GM20000 (cell line): Measurements from ENCODE around the gene ADRM1.
A peak's percentile ranks its signal among the peaks of the same experiment; 100 is the strongest.

Experiments
- DNase-seq: peaks from one replicate; pipeline ENCODE4 v3.0.0; 2012; ENCODE audit warnings: low spot score
- TF ChIP-seq, protein P1 (sequence below): IDR thresholded peaks from 2 replicates; pipeline ENCODE4 v1.5.1; 2012; ENCODE audit warnings: mild to moderate bottlenecking, control low read depth; ENCODE audit errors: extremely low read depth, missing control alignments

The ADRM1 gene

DNA sequence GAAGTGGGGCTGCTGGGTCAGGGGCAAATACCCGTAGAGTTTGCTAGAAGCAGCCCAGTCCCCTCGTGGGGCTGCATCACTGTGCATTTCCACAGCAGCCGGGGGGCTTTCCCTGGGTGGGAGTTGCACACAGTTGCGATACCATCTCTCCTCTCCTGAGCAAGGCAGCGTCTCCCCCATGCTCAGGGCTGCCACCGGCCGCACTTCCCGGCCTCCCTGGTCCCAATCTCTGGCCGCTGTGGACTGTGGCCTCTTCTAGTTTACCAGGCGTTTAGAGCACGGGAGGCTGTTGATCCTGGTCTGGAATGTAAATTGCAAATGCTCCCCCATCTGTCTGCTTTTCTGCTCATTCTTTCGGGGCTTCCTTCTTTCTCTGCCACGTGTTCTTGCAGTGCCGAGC, 33.4 kb upstream of the ADRM1 start:
- no peak for DNase-seq
- TF ChIP-seq, protein P1, sequence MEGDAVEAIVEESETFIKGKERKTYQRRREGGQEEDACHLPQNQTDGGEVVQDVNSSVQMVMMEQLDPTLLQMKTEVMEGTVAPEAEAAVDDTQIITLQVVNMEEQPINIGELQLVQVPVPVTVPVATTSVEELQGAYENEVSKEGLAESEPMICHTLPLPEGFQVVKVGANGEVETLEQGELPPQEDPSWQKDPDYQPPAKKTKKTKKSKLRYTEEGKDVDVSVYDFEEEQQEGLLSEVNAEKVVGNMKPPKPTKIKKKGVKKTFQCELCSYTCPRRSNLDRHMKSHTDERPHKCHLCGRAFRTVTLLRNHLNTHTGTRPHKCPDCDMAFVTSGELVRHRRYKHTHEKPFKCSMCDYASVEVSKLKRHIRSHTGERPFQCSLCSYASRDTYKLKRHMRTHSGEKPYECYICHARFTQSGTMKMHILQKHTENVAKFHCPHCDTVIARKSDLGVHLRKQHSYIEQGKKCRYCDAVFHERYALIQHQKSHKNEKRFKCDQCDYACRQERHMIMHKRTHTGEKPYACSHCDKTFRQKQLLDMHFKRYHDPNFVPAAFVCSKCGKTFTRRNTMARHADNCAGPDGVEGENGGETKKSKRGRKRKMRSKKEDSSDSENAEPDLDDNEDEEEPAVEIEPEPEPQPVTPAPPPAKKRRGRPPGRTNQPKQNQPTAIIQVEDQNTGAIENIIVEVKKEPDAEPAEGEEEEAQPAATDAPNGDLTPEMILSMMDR: no peak

DNA sequence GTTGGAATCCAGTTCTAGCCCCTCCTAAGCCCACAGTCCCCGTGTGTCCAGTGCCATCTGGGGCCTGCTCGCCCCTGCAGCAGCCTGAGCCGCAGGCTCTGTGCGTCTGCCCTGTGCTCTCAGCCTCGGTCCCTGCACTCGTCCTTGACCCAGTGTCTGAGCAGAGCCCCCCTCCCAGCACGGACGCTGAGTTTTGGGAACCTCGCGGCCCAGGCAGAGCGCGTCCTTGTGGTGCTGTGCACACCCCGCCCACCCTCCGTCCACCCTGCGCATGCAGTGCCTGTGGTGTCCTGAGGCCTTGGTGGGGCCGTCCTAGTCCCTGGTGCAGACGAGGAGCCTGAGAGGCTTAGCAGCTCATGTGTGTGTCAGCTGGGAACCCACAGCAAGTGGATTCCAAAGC, 32.9 kb upstream of the ADRM1 start:
- TF ChIP-seq, protein P1: no peak
- no peak for DNase-seq

DNA sequence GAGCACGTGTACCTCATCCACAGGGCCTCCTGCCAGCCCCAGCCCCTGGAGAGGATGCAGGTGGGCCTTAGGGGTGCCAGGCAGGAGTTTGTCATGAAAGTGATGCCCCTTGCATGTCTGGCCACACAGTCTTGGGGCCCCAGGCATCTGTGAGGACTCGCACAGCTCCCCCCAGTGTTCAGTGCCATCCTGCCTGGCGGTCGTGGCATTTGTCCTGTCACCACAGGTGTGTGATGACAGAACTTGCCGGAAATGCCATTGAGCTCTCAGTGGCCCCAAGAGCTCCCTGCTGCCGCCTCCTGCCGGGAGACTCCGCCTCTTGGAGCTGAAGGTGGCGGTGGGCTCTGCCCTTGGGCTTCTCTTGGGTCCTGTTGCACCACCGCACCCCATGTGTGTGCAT, 30.6 kb upstream of the ADRM1 start:
- DNase-seq: no peak
- TF ChIP-seq, protein P1: no peak

DNA sequence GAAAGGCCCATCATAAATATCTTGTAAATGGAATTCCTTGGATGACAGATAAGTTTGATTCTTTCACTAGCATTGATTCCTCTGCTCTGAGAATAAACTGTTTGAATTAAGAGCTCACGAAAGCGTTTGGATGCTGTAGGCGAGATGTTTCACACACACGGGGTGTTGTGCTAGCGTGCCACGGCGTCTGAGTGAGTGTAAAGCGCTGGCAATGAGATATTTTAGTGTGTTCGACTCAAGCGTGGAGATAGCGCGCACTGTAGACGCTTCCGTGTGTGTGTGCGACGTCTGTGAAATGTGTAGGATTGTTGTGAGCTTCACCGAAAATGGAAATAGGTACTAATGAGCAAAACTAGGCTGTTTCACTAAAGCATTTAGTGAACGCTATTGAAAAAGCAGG, 29.4 kb upstream of the ADRM1 start:
- DNase-seq: no peak
- TF ChIP-seq, protein P1: no peak

DNA sequence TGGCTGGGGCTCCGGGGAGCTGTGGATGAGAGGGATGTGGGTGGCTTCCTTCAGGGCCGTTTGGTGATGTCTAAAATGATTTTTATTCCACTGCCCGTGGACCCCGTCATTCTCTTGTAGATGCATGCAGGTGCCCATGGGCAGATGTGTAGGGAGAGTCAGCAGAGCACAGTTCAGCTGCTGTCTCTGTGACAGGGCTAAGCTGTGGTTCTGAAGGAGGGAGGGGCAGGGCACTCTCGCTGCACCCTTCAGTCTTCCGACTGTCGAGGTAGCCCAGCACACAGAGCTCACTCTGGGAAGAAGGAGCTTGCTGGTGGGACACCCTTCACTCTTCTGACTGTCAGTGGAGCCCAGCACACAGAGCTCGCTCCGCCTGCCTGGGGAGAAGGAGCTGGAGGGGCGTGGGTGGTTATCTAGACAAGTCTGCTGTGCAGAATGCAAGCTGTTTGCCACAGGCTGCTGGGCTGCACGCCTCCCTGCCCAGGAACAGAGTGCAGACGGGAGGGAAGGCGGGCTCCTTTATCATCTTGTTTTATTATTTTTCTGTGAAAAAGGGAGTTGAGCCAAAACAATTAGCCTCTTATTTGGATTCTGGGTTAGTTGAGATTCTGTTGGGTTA, 28.4 kb upstream of the ADRM1 start:
- TF ChIP-seq, protein P1: no peak
- peak; percentile 41 for DNase-seq

DNA sequence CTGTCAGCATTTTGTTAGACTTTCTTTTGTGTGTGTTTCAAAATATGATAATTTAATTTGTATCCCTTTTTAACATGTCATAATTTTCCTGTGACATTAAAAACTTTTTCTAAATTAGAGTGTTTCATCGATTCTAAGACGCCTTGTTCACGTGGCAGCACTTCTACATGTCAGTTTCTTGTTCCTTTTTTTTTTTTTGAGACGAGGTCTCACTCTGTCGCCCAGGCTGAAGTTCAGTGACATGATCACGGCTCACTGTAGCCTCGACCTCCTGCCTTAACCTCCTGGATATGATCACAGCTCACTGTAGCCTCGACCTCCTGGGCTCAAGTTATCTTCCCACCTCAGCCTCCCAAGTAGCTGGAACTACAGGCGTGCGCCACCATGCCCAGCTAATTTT, 27.6 kb upstream of the ADRM1 start:
- no peak for DNase-seq
- TF ChIP-seq, protein P1: no peak

DNA sequence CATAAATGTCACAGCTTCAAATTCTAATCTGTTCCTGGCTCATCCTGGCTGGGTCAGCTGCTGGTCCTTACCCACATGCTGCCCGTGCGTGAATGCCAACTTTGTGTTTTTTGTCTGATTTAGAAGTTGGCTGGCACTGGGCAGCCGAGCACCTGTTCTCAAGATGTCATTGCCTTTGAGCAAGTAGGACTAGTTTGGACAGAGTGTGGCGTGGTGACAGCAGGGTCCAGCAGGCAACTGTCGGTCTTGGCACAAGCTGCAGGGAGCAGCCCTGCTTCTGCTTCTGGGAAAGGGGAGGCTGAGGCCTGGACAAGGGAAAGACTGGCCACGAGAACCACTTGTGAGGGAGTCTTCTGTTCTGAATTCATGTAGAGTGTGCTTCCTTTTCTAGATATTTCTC, 26.4 kb upstream of the ADRM1 start:
- TF ChIP-seq, protein P1: no peak

More for the DNA sequence above, 26.4 kb upstream of the ADRM1 start:
- no peak for DNase-seq
